Fibroblast of the aortic adventitia (primary cell): ENCODE results near the gene PTPN14. TPM values are rescaled to one million over a fixed set of nuclear protein-coding genes. Genes with fewer than 3 reads are reported as not detected.

Experiments
- DNase-seq: peaks from one replicate; pipeline ENCODE4 v3.0.0-alpha.2; 2010; ENCODE audit warnings: low read depth
- H3K4me3 ChIP-seq: 2 replicates; pipeline ENCODE4 v1.5.1; 2011; ENCODE audit warnings: low read depth, mild to moderate bottlenecking, control low read depth, low read length, moderate library complexity
- CTCF ChIP-seq: IDR thresholded peaks from 2 replicates; pipeline ENCODE4 v1.5.1; 2011; ENCODE audit warnings: mild to moderate bottlenecking, low read length, control low read depth, inconsistent platforms; ENCODE audit not compliant: insufficient read depth
- total RNA-seq: library from RNA; depleted of rRNA; stranded (reverse); fragments of >200 nt; gene quantifications from 2 replicates; pipeline ENCODE4 v1.2.3, GENCODE V29; 2012; ENCODE audit warnings: low replicate concordance

PTPN14 gene
- total RNA-seq, 1 donor = 46.6 TPM

DNA sequence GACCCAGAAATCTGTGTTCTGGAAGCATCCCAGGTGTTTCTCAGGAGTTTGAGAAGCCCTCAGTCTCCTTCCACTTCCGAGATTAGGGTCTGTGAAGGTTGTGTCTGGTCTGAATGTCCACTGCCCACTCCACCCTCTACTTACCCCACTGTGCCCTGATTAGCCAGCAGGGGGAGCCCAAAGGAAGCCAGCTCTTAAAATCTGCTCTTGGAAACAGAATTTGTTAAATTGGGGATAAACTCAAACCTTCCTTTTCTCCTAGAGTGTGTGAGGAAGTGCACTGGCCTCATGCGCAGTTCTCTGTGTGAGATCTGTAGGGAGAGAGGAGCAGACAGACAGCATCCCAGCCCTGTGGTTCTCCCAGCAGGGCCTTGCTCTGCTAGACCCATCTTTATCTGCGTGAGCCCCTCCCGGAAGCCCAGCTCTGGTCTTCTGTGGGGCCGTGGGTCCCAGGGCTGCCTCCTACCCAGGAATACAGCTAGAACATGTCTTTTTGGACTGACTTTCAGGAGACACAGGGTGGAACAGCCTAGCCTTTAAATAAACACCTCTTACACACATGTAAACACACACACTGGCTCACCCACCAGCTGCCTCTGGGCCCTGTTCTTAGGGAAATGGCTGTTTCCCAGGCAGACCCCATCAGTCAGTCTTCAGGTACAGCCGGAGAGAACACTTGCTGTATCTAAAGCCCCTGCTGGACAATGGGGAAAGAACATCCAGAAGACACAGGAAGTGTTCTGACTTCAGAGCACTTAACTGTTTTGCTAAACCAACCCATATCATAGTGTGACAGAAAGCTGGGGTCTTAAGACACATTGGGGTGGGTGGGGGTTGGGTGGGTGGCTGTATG is 218.2 kb downstream of the PTPN14 start:
- DNase-seq = peak; percentile 72
- H3K4me3 ChIP-seq = no peak overlapping the region
- peak; percentile 99 for TF ChIP-seq CTCF

- DNase-seq = peak; percentile 40
- no peak overlapping the region for H3K4me3 ChIP-seq
- TF ChIP-seq CTCF = peak; percentile 87
Measured at GRCh38 chr1:214331827-214332423, 219.5 kb downstream of the PTPN14 start.

DNA sequence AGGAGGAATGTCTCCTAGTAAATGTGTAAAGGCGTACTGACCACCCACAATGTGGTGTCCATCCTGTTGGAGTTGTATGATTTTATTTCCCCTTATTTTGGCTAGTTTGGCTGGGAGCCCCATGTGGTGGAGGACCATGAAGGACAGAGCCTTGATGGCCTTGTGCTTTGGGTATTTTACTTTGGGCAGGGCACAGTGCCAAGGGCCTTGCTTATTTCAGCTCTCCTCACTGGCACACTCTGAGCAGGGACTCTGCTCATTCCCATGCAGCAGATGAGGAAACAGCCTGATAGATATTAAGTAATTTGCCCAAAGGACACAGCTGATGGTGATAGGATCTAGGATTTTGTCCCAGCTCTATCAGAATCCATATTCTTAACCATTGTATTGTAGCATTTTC is 220.2 kb downstream of the PTPN14 start:
- no peak for DNase-seq

GRCh38 chr1:214330715-214331114 is 220.7 kb downstream of the PTPN14 start:
- H3K4me3 ChIP-seq = no peak overlapping the region
- TF ChIP-seq CTCF = no peak
- no peak for DNase-seq

More for the DNA sequence above, 220.2 kb downstream of the PTPN14 start:
- no peak for TF ChIP-seq CTCF
- H3K4me3 ChIP-seq = no peak overlapping the region

DNA sequence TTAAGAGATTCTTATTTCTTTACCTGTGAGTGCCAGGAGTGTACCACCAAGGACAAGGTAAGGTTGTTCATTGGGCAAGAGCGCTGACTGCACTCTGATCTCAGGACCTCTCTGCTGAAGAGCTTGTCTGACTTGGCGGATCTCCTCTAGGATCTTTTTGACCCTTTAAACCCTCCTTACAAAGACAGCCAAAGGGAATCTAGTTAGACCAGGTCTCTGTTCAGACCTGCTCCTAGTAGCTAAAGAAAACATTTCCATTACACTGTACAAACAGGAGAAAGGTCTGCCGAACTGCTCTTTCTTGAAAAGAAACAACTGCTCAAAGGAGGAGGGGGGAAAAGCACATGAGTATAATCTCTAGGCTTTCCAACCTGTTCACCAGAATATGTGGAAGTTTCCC is 221.2 kb downstream of the PTPN14 start:
- no peak for DNase-seq
- no peak overlapping the region for H3K4me3 ChIP-seq
- no peak for TF ChIP-seq CTCF

DNA sequence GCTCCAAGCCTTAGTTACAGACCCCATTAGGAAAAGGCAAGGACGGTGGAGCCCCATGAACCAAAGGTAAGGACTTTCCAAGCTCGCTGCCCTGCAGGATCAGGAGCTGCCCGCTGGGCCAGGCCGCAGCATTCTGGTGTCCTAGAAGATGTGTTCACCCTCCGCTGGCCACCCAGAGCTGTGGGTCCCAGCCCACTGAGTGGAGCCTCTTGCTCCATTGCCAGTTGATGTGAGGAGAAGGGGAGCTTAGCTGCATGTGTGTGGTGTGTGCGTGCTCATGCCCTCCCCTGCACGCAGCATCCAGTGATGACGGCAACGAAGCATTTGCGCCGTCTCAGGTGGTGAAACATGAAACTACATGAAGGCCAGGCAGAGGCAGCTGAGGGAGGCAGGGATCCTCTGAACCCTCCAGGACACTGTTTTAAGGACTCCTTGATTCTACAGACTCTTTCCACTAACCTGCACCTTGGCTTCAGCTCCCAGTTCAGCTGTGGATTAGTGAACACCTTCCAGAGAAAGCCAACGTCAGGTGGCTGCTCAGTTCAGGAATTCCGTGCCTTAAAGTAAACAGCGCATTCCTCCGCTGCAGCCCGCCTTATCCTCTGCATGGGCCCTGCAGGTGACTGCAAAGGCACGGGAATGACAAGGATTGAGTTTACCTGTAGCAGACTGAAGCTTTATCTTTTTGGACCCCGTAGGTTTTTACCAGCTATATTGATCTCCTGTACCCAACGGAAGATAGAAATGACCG is 221.8 kb downstream of the PTPN14 start:
- TF ChIP-seq CTCF = no peak
- DNase-seq = no peak

More for the DNA sequence above, 221.8 kb downstream of the PTPN14 start:
- no peak overlapping the region for H3K4me3 ChIP-seq
